ENCODE results near the gene MYZAP.
A peak's percentile ranks its signal among the peaks of the same experiment; 100 is the strongest.

The MYZAP gene

GRCh38 chr15:57625703-57626448 lies 34.2 kb downstream of the MYZAP start:
- DNase-seq (ENCODE audit: low spot score), result no peak

GRCh38 chr15:57626713-57627440 lies 35.2 kb downstream of the MYZAP start:
- DNase-seq (ENCODE audit: low spot score), result no peak

- no peak for DNase-seq (ENCODE audit: low spot score)
Measured at GRCh38 chr15:57631386-57632110, 39.8 kb downstream of the MYZAP start.

GRCh38 chr15:57634290-57634689 lies 42.6 kb downstream of the MYZAP start:
- DNase-seq (ENCODE audit: low spot score), result no peak

- DNase-seq (ENCODE audit: low spot score), result no peak
Measured at GRCh38 chr15:57635300-57635909, 43.7 kb downstream of the MYZAP start.

GRCh38 chr15:57637846-57638245 lies 46.1 kb downstream of the MYZAP start:
- DNase-seq (ENCODE audit: low spot score), result no peak

- DNase-seq (ENCODE audit: low spot score), result no peak
Measured at GRCh38 chr15:57639306-57639705, 47.6 kb downstream of the MYZAP start.

GRCh38 chr15:57640930-57641682 lies 49.4 kb downstream of the MYZAP start:
- DNase-seq (ENCODE audit: low spot score), result peak; percentile 6

GRCh38 chr15:57643826-57644225 lies 52.1 kb downstream of the MYZAP start:
- no peak for DNase-seq (ENCODE audit: low spot score)

- DNase-seq (ENCODE audit: low spot score), result no peak
Measured at GRCh38 chr15:57646087-57646486, 54.4 kb downstream of the MYZAP start.

GRCh38 chr15:57647071-57647790 lies 55.5 kb downstream of the MYZAP start:
- DNase-seq (ENCODE audit: low spot score), result no peak

- no peak for DNase-seq (ENCODE audit: low spot score)
Measured at GRCh38 chr15:57647791-57648130, 56.1 kb downstream of the MYZAP start.

GRCh38 chr15:57649138-57649537 lies 57.4 kb downstream of the MYZAP start:
- no peak for DNase-seq (ENCODE audit: low spot score)

GRCh38 chr15:57651445-57651844 lies 59.7 kb downstream of the MYZAP start:
- peak; percentile 6 for DNase-seq (ENCODE audit: low spot score)

- no peak for DNase-seq (ENCODE audit: low spot score)
Measured at GRCh38 chr15:57652481-57652880, 60.8 kb downstream of the MYZAP start.

- no peak for DNase-seq (ENCODE audit: low spot score)
Measured at GRCh38 chr15:57654153-57654852, 62.6 kb downstream of the MYZAP start.

GRCh38 chr15:57655053-57655452 lies 63.3 kb downstream of the MYZAP start:
- no peak for DNase-seq (ENCODE audit: low spot score)

- no peak for DNase-seq (ENCODE audit: low spot score)
Measured at GRCh38 chr15:57655809-57656208, 64.1 kb downstream of the MYZAP start.

GRCh38 chr15:57656434-57656833 lies 64.7 kb downstream of the MYZAP start:
- no peak for DNase-seq (ENCODE audit: low spot score)

GRCh38 chr15:57657619-57658018 lies 65.9 kb downstream of the MYZAP start:
- no peak for DNase-seq (ENCODE audit: low spot score)

All from activated CD4-positive, alpha-beta T cell treated with anti-CD3 and anti-CD28 coated beads, Interleukin-2, Interleukin-4, amounts not matched to agents 100 ng/mL and 50 ng/mL, durations not matched to agents 16 hours and 8 hours (primary cell).